ENCODE data around the gene ARFGEF2. TPM values are rescaled to one million over a fixed set of nuclear protein-coding genes. Genes with fewer than 3 reads are reported as not detected.

ARFGEF2 gene
- total and polyA plus RNA-seq, 10 of the 15 experiments (the other 5 are each of a cell fraction or from before 2014, with no cell fraction given), result 5.2 to 24.1 (median 17.7) TPM

- H3K27ac ChIP-seq (ENCODE audit: control insufficient read depth, insufficient read depth), result no peak overlapping the region
- H3K9ac ChIP-seq (ENCODE audit: control insufficient read depth, insufficient read depth, low read length), result no peak overlapping the region
- H3K4me1 ChIP-seq (ENCODE audit: control insufficient read depth, insufficient read depth, low read length), result no peaks in the 10 kb centered on the region
- no peak for ATAC-seq
- no peaks in the 10 kb centered on the region for H3K79me2 ChIP-seq (ENCODE audit: control insufficient read depth, insufficient read depth, low read length)
- H3K4me2 ChIP-seq (ENCODE audit: control insufficient read depth, insufficient read depth), result no peak overlapping the region
- in situ Hi-C loops (cut with MboI) (no loop called here), intact Hi-C loops (cut with micrococcal nuclease; ENCODE audit: unreplicated experiment) (no loop called here)
- TF ChIP-seq NFXL1 (IDR thresholded peaks at IDR 0.05; ENCODE audit: borderline replicate concordance) (no peak; the same call in 1 of the 2 replicates), ATF3 (IDR thresholded peaks at IDR 0.05; ENCODE audit: borderline replicate concordance, extremely low read depth, low read depth, low read length) (no peak), SREBF1 (IDR thresholded peaks at IDR 0.05; ENCODE audit: low read length) (no peak)
- H3K27me3 ChIP-seq (replicated peaks in 1 of 2; ENCODE audit: control insufficient read depth in 2 of 2, insufficient read depth in 2 of 2, low read length in 1 of 2), result no peaks in the 10 kb centered on the region
- H2AFZ ChIP-seq (ENCODE audit: control insufficient read depth, low read depth, low read length), result no peak overlapping the region
- DNase-seq (ENCODE audit: low read depth, low spot score), result no peak
- no peaks in the 10 kb centered on the region for H3K36me3 ChIP-seq (ENCODE audit: control insufficient read depth in 2 of 2, insufficient read depth in 2 of 2, low read length in 1 of 2)
- ChIA-PET POLR2A (interaction anchor here (1.2 to 1.8 kb wide), 2 partner anchors 7 to 13 kb away, joined by 6 to 7 read pairs; no protein-coding TSS in a partner anchor), SMC1A (ENCODE audit: uncharacterized antibody, unreplicated experiment) (interaction anchor here (0.7 to 2.3 kb wide), 7 partner anchors 11 to 29 kb away, joined by 3 to 6 read pairs (median 3); no protein-coding TSS in a partner anchor), RAD21 (ENCODE audit: unreplicated experiment) (interaction anchor here (1.0 to 1.1 kb wide), 3 partner anchors 9 to 52 kb away, joined by 3 read pairs; no protein-coding TSS in a partner anchor), CTCF (interaction anchor here (0.6 kb wide), 1 partner anchor 223 kb away, joined by 3 read pairs; no protein-coding TSS in a partner anchor)
- no peaks in the 10 kb centered on the region for H4K20me1 ChIP-seq (ENCODE audit: control insufficient read depth, insufficient read depth)
- no peak overlapping the region for H3K4me3 ChIP-seq
- H3K9me3 ChIP-seq (replicated peaks; ENCODE audit: control insufficient read depth, insufficient read depth, low read length), result no peaks in the 10 kb centered on the region
- no peak for FAIRE-seq
- BruUV-seq (replicated peaks), result no TSS peak
- WGBS (ENCODE audit: insufficient coverage, insufficient replicate concordance, low lambda C conversion rate, missing lambda C conversion rate), result 60% methylated on average over 3 of the region's 3 CpGs
Observed at GRCh38 chr20:48880331-48880730, 41.2 kb upstream of the ARFGEF2 start.

- FAIRE-seq (no peak), DNase-seq (ENCODE audit: low read depth, low spot score) (no peak), ATAC-seq (no peak)
- Histone ChIP-seq H3K27ac (ENCODE audit: control insufficient read depth, insufficient read depth) (no peak overlapping the region), H3K36me3 (ENCODE audit: control insufficient read depth in 2 of 2, insufficient read depth in 2 of 2, low read length in 1 of 2) (no peaks in the 10 kb centered on the region), H3K9ac (ENCODE audit: control insufficient read depth, insufficient read depth, low read length) (no peak overlapping the region), H3K4me1 (ENCODE audit: control insufficient read depth, insufficient read depth, low read length) (no peaks in the 10 kb centered on the region), H3K79me2 (ENCODE audit: control insufficient read depth, insufficient read depth, low read length) (no peaks in the 10 kb centered on the region), H3K4me3 (no peak overlapping the region), H2AFZ (ENCODE audit: control insufficient read depth, low read depth, low read length) (no peak overlapping the region), H3K4me2 (ENCODE audit: control insufficient read depth, insufficient read depth) (no peak overlapping the region), H3K27me3 (replicated peaks in 1 of 2; ENCODE audit: control insufficient read depth in 2 of 2, insufficient read depth in 2 of 2, low read length in 1 of 2) (no peaks in the 10 kb centered on the region), H3K9me3 (replicated peaks; ENCODE audit: control insufficient read depth, insufficient read depth, low read length) (no peaks in the 10 kb centered on the region), H4K20me1 (ENCODE audit: control insufficient read depth, insufficient read depth) (no peaks in the 10 kb centered on the region)
- intact Hi-C loops (cut with micrococcal nuclease; ENCODE audit: unreplicated experiment) (no loop called here), in situ Hi-C loops (cut with MboI) (no loop called here)
- POLR2A ChIA-PET, result interaction anchor here (0.6 to 1.8 kb wide), 3 partner anchors 8 to 207 kb away, joined by 4 to 7 read pairs (median 6); no protein-coding TSS in a partner anchor
- SMC1A ChIA-PET (ENCODE audit: uncharacterized antibody, unreplicated experiment), result interaction anchor here (0.9 to 2.3 kb wide), 6 partner anchors 12 to 30 kb away, joined by 3 to 6 read pairs (median 4); no protein-coding TSS in a partner anchor
- RAD21 ChIA-PET (ENCODE audit: unreplicated experiment), result interaction anchor here (1.0 to 1.1 kb wide), 2 partner anchors 8 to 53 kb away, joined by 3 read pairs; no protein-coding TSS in a partner anchor
- CTCF ChIA-PET, result interaction anchor here (0.6 kb wide), 2 partner anchors 24 to 223 kb away, joined by 3 to 4 read pairs; no protein-coding TSS in a partner anchor
- 70% methylated on average over 7 of the region's 7 CpGs for WGBS (ENCODE audit: insufficient coverage, insufficient replicate concordance, low lambda C conversion rate, missing lambda C conversion rate)
- BruUV-seq (replicated peaks), result no TSS peak
- no peak for TF ChIP-seq GABPA (IDR thresholded peaks at IDR 0.05; ENCODE audit: low read depth)
- TF ChIP-seq E2F4 (IDR thresholded peaks at IDR 0.05; ENCODE audit: low read depth, low read length), result no peak
- no peak for TF ChIP-seq ATF3 (IDR thresholded peaks at IDR 0.05; ENCODE audit: borderline replicate concordance, extremely low read depth, low read depth, low read length)
- TF ChIP-seq JUND (IDR thresholded peaks at IDR 0.05; ENCODE audit: low read depth, low read length), result no peak
- TF ChIP-seq IKZF1 (conservative IDR thresholded peaks at IDR 0.05), result no peak
- no peak for TF ChIP-seq PML (IDR thresholded peaks at IDR 0.05; ENCODE audit: low read length)
- TF ChIP-seq PAX5 (IDR thresholded peaks at IDR 0.05; ENCODE audit: borderline replicate concordance, low read depth, low read length), result no peak
- TF ChIP-seq NR2C1 (IDR thresholded peaks at IDR 0.05), result no peak
- no peak for TF ChIP-seq ATF7 (IDR thresholded peaks at IDR 0.05; ENCODE audit: low read depth)
- TF ChIP-seq TCF12 (IDR thresholded peaks at IDR 0.05; ENCODE audit: low read depth, low read length), result no peak
- TF ChIP-seq ZNF207 (IDR thresholded peaks at IDR 0.05; ENCODE audit: borderline replicate concordance), result no peak
Observed at GRCh38 chr20:48880981-48881657, 40.4 kb upstream of the ARFGEF2 start.
